ENCODE results near the gene ROCK1. TPM values are rescaled to one million over a fixed set of nuclear protein-coding genes. Genes with fewer than 3 reads are reported as not detected.

ROCK1 gene
- polyA plus RNA-seq, 1 of the 3 experiments (the other 2 are of a cell fraction) = 4.9 TPM

GRCh38 chr18:21131698-21132227 is 20.1 kb upstream of the ROCK1 start:
- no peak for DNase-seq
- H3K27ac ChIP-seq (ENCODE audit: low read depth in 2 of 2, low read length in 1 of 2) = no peak overlapping the region
- H4K20me1 ChIP-seq (ENCODE audit: insufficient read depth) = no peaks in the 10 kb centered on the region
- no peaks in the 10 kb centered on the region for H3K36me3 ChIP-seq (replicated peaks in 1 of 2; ENCODE audit: control insufficient read depth in 1 of 2, insufficient read depth in 2 of 2, low read length in 1 of 2)
- no peak overlapping the region for H3K9ac ChIP-seq
- no peak for TF ChIP-seq MXI1 (IDR thresholded peaks at IDR 0.05; ENCODE audit: low read depth, low read length)
- TF ChIP-seq IRF3 (IDR thresholded peaks at IDR 0.05; ENCODE audit: low read depth, low read length) = no peak
- TF ChIP-seq ZBTB33 (IDR thresholded peaks at IDR 0.05; ENCODE audit: borderline replicate concordance, low read depth) = no peak
- no peak for TF ChIP-seq EP300 (IDR thresholded peaks at IDR 0.05; ENCODE audit: borderline replicate concordance in 1 of 2, low read depth in 1 of 2, low read length in 1 of 2)
- TF ChIP-seq GABPA (IDR thresholded peaks at IDR 0.05; ENCODE audit: low read depth) = no peak
- TF ChIP-seq PBX3 (IDR thresholded peaks at IDR 0.05) = no peak
- TF ChIP-seq RCOR1 (IDR thresholded peaks at IDR 0.05; ENCODE audit: low read length) = no peak
- no peak for TF ChIP-seq RAD21 (IDR thresholded peaks at IDR 0.05; ENCODE audit: low read length)
- no peak for TF ChIP-seq TCF12 (IDR thresholded peaks at IDR 0.05)
- no peak for TF ChIP-seq USF2 (IDR thresholded peaks at IDR 0.05; ENCODE audit: borderline replicate concordance, low read depth, low read length)
- TF ChIP-seq CTCF (IDR thresholded peaks at IDR 0.05) = no peak
- TF ChIP-seq NRF1 (IDR thresholded peaks at IDR 0.05; ENCODE audit: low read depth, low read length) = no peak
- TF ChIP-seq USF1 (IDR thresholded peaks at IDR 0.05; ENCODE audit: borderline replicate concordance, low read depth) = no peak
- no peak for TF ChIP-seq FOXM1 (IDR thresholded peaks at IDR 0.05; ENCODE audit: low read depth)
- TF ChIP-seq NFIC (IDR thresholded peaks at IDR 0.05; ENCODE audit: borderline replicate concordance) = no peak
- no peak for TF ChIP-seq FOSL2 (IDR thresholded peaks at IDR 0.05; ENCODE audit: borderline replicate concordance, low read depth)
- no peak for TF ChIP-seq TAF1 (IDR thresholded peaks at IDR 0.05; ENCODE audit: borderline replicate concordance, low read depth, low read length)
- TF ChIP-seq GATA2 (CRISPR knock-in tag; IDR thresholded peaks at IDR 0.05) = no peak
- no peak for TF ChIP-seq ELF1 (IDR thresholded peaks at IDR 0.05)
- H3K9me2 ChIP-seq = no peaks in the 10 kb centered on the region
- 0 out of 2 replicates have a peak overlapping the region, but pooled peaks have one; percentile 7 for H2AFZ ChIP-seq (ENCODE audit: low read depth)
- no peak overlapping the region for H3K4me2 ChIP-seq
- H3K4me1 ChIP-seq (ENCODE audit: control insufficient read depth in 1 of 2, insufficient read depth in 2 of 2, low read depth in 1 of 2, low read length in 1 of 2) = no peaks in the 10 kb centered on the region
- POLR2A ChIA-PET = no interaction called here
- WGBS (ENCODE audit: low lambda C conversion rate) = 47% methylated on average over 9 of the region's 10 CpGs
- H3K27me3 ChIP-seq (ENCODE audit: insufficient read depth) = no peaks in the 10 kb centered on the region
- H3K79me2 ChIP-seq (ENCODE audit: insufficient read depth) = no peaks in the 10 kb centered on the region
- H3K4me3 ChIP-seq (ENCODE audit: low read depth in 2 of 2, low read length in 1 of 2) = no peak overlapping the region
- H3K9me3 ChIP-seq = no peaks in the 10 kb centered on the region
- H3F3A ChIP-seq (replicated peaks; ENCODE audit: insufficient read depth) = no peaks in the 10 kb centered on the region
- CTCF ChIA-PET = no interaction called here
